Coronary artery (tissue), 2 donors: ENCODE measurements around the gene CACNA1I.

ENCODE experiments used
- DNase-seq: peaks from one replicate; pipeline ENCODE4 v3.0.0-alpha.2; 2017; ENCODE audit warnings: low spot score
- H3K27ac ChIP-seq, 2 donors: fragments of 200-600 bp; sonication (generic); one replicate each; pipeline ENCODE4 v1.5.1; 2016 to 2019
- H3K4me3 ChIP-seq: fragments of 200-600 bp; sonication (generic); 2 replicates; pipeline ENCODE4 v1.5.1; 2016; ENCODE audit warnings: mild to moderate bottlenecking, moderate library complexity
- TF ChIP-seq, protein P1 (sequence below): fragments of 200-600 bp; sonication (generic); IDR thresholded peaks from one replicate; pipeline ENCODE4 v1.5.1; 2019; ENCODE audit warnings: antibody characterized with exemption

CACNA1I gene

GRCh38 chr22:39724390-39724789 is 153.8 kb downstream of the CACNA1I start:
- TF ChIP-seq, protein P1, sequence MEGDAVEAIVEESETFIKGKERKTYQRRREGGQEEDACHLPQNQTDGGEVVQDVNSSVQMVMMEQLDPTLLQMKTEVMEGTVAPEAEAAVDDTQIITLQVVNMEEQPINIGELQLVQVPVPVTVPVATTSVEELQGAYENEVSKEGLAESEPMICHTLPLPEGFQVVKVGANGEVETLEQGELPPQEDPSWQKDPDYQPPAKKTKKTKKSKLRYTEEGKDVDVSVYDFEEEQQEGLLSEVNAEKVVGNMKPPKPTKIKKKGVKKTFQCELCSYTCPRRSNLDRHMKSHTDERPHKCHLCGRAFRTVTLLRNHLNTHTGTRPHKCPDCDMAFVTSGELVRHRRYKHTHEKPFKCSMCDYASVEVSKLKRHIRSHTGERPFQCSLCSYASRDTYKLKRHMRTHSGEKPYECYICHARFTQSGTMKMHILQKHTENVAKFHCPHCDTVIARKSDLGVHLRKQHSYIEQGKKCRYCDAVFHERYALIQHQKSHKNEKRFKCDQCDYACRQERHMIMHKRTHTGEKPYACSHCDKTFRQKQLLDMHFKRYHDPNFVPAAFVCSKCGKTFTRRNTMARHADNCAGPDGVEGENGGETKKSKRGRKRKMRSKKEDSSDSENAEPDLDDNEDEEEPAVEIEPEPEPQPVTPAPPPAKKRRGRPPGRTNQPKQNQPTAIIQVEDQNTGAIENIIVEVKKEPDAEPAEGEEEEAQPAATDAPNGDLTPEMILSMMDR = no peak
- Histone ChIP-seq H3K27ac (no peak overlapping the region), H3K4me3 (no peak overlapping the region)
- DNase-seq = peak; percentile 43

DNA sequence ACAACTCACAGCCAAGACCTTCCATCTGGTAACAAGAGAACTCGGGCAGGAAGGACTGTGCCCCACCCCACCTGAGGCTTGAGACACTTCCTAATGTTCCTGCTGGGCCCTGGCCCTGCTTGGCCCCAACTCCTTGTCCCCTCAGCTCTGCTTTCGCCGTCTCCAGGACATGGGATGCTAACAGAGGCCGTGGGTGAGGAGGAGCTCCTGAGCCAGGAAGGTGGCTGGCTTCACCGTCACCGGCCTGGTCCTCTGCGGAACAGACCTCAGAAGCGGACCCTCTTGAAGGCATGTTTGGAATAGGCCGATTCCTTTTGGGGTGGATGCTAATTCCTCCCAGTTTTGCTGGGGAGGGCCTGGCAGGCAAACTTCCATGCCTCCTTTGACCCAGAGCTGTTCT is 154.3 kb downstream of the CACNA1I start:
- H3K4me3 ChIP-seq = no peak overlapping the region
- H3K27ac ChIP-seq = no peak overlapping the region
- TF ChIP-seq, protein P1 = no peak
- DNase-seq = peak; percentile 33

DNA sequence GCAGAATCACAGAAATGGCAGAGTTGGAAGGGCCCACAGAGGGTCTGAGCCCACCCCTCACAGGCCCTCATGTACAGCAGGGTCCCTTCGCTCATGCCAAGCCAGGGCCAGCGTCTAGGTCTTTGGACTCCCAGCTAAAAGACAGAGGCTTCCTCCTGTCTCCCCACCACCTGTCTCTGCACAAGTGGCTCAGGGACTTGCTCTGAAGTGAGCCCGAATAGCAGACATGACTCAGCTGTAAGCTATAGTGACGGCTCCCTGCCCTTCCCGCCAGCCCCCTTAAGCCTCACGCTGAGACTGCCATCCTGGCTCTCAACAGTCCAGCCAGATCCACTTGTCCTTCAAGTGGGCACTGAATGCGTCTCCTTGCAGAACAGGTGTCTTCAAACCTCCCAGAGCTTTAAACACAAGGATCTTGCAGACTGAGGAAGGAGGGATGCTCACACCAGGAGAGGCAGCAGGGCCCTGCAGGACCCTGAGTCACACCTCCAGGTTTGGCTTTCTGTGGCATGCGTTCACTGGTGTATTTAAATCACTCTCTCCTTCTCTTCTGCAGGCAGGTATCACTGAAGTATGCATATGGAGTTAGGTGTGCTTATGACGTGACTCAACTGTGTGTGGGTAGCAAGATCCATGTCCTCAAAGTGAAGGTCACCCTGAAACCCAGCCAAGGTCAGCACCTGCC is 154.9 kb downstream of the CACNA1I start:
- TF ChIP-seq, protein P1 = no peak
- DNase-seq = peak; percentile 53
- no peak overlapping the region for H3K4me3 ChIP-seq
- H3K27ac ChIP-seq = no peak overlapping the region

GRCh38 chr22:39727541-39727940 is 157.0 kb downstream of the CACNA1I start:
- no peak overlapping the region for H3K4me3 ChIP-seq
- TF ChIP-seq, protein P1 = no peak
- H3K27ac ChIP-seq = no peak overlapping the region
- DNase-seq = no peak

DNA sequence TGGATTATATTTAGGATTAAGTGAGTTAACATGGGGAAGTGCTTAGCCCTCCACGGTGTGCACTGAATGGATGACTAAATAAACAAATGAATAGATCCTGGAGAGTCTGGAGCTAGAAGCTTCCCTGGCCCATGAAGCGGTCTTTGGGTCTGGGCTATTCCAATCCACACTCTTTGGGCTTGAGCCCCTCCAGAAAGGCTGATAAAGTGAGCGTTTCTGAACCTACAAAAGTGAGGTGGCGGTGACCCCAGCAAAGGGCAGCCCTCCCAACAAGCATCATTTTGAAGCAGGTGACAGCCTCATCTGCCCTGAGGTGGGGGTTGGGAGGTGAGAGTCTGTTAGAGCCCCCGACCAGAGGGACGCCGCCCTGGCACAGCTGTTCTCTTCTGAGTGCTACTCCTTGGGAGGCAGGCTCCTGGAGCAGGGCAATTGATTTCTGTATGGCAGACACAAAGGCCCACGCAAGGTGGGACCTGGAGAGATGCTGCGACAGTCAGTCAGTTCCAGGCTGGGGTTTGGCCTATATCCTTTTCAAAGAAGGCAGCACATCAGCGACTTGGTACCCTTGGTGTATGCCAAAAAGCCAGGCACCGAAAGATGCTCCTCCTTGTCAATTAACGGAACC is 157.8 kb downstream of the CACNA1I start:
- TF ChIP-seq, protein P1 = no peak
- Histone ChIP-seq H3K27ac (no peak overlapping the region), H3K4me3 (no peak overlapping the region)
- no peak for DNase-seq

DNA sequence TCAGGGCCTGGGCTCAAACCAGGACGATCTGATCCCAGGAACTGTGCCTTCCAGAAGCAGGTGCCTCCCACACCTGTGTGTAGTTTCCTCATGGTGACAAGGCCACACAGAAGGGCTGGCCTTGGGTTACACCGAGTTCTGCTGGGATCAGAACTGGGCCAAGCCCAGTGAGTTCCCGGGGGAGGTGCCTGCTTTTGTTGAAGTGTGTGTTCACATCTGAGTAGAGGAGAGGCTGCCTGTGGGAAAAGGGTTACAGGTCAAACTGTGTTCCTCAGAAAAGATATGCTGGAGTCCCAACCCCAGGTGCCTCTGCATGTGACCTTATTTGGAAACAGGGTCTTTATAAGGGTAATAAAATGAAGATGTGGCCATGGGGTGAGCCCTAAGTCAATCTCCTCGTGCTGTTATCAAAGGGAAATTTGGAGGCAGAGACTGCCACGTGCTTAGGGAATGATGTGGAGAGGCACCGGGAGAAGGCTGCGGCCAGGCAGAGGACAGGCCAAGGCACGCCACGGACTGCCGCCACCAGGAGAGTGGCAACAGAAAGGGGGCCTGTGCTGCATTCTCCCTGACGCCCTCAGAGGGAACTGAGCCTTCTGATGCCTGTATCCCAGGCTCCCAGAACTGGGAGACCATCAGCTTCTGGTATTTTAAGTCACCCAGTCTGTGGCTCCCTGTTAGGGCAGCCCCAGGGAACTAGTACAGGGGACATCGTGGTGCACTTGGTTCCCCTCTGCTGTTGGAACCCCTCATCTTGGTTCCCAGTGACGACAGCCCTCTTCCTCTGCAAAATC is 158.8 kb downstream of the CACNA1I start:
- TF ChIP-seq, protein P1 = no peak
- no peak overlapping the region for H3K4me3 ChIP-seq
- DNase-seq = no peak

More for the DNA sequence above, 158.8 kb downstream of the CACNA1I start:
- H3K27ac ChIP-seq = no peak overlapping the region
